Activated CD4-positive, CD25-positive, alpha-beta regulatory T cell treated with anti-CD3 and anti-CD28 coated beads, Interleukin-2, amount 50 U/mL, for 16 hours (primary cell): ENCODE data around the gene TRPC4AP.

Experiments used
- DNase-seq: peaks from one replicate; pipeline ENCODE4 v3.0.0-alpha.2; 2020; ENCODE audit warnings: low read depth, low spot score

The TRPC4AP gene

DNA sequence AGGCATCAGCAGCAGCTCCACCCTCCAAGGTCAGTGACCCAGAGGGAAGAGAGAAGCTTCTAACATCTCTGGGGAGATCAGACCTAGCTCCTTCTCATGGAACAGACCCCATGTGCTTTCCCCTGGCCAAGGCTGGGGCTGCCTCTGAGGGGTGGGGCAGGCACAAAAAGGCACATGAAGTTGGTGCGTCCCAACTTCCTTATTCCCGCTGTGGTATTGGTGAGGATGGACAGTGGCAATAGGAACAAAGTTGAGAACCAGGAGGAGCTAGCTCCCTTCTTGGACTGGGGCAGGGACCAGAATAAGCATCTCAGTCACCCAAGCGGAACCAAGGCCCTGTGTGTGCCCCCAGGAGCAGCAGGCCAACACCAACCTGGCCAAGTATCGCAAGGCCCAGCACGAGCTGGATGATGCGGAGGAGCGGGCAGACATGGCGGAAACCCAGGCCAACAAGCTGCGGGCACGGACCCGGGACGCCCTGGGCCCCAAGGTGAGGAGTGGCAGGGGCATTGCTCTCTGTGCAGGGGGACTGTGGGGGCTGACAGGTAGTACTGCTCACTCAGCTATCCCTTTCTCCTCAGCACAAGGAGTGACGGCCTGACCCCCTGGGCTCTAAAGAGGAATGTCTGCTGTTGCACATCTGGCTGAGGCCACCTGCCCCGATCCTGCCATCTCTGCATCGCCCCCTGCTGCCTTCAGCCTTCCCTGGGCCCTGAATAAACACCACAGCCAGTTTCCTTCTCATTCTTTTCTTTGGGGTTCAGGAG lies 90.8 kb downstream of the TRPC4AP start:
- DNase-seq = no peak

- DNase-seq = no peak
Observed at GRCh38 chr20:35000922-35001595, 91.5 kb downstream of the TRPC4AP start.

DNA sequence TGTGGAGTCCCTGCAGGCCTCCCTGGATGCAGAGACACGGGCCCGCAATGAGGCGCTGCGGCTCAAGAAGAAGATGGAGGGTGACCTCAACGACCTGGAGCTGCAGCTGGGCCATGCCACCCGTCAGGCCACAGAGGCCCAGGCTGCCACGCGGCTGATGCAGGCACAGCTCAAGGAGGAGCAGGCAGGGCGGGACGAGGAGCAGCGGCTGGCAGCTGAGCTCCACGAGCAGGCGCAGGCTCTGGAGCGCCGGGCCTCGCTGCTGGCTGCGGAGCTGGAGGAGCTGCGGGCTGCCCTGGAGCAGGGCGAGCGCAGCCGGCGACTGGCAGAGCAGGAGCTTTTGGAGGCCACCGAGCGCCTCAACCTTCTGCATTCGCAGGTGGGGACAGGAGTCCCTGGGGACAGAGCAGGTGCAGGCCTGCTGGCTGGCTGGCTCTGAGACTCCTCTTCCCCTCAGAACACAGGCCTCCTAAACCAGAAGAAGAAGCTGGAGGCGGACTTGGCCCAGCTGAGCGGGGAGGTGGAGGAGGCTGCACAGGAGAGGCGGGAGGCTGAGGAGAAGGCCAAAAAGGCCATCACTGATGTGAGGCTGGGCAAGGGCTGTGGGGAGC lies 92.2 kb downstream of the TRPC4AP start:
- DNase-seq = no peak

- DNase-seq = no peak
Observed at GRCh38 chr20:34999782-35000181, 92.8 kb downstream of the TRPC4AP start.

GRCh38 chr20:34999021-34999451 lies 93.6 kb downstream of the TRPC4AP start:
- no peak for DNase-seq

DNA sequence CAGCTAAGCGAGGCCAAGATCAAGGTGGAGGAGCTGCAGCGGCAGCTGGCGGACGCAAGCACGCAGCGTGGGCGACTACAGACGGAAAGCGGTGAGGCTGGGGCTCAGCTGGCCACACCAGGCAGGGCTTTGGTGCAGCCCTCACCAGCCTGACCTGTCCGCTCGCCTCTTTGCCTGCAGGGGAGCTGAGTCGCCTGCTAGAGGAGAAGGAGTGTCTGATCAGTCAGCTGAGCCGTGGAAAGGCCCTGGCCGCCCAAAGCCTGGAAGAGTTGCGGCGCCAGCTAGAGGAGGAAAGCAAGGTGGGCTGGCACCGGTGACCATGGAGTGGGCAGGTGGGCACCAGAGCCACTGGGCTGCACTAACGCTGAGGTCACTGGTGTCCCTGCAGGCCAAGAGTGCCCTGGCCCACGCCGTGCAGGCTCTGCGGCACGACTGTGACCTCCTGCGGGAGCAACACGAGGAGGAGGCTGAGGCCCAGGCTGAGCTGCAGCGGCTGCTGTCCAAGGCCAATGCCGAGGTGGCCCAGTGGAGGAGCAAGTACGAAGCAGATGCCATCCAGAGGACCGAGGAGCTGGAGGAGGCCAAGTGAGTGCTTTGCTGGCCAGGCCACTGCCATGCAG lies 94.2 kb downstream of the TRPC4AP start:
- DNase-seq = no peak

DNA sequence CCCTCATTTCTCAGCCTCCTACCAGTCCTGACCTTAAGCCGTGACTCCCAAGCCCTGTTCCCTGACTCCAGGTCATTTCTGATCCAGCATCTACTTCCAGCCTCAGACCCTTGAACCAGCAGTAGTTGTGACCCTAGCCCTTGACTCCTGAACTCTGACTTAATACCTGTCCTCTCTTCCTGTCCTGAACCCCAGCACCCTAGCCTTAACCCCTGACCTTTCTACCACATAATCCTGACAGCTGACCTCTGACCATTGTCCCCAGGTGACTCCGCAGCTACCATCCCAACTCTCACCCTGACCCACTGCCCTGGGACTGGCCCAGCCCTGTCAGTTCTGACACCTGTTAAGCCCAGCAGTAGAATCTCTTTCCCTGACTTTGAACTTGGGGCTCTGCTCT lies 94.8 kb downstream of the TRPC4AP start:
- DNase-seq = no peak

GRCh38 chr20:34997131-34997561 lies 95.5 kb downstream of the TRPC4AP start:
- no peak for DNase-seq

GRCh38 chr20:34996243-34997028 lies 96.2 kb downstream of the TRPC4AP start:
- DNase-seq = no peak

GRCh38 chr20:34995696-34996095 lies 96.9 kb downstream of the TRPC4AP start:
- no peak for DNase-seq

DNA sequence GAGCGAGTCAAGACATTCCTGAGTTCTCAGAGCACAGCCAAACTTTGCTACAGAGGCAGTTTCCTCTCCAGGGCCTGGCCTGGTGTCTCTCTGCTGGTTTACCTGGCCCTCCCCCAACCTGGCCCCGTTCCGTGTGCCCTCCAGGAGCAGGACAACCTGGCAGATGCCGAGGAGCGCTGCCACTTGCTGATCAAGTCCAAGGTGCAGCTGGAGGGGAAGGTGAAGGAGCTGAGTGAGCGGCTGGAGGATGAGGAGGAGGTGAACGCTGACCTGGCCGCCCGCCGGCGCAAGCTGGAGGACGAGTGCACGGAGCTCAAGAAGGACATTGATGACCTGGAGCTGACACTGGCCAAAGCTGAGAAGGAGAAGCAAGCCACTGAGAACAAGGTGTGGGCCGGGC lies 97.4 kb downstream of the TRPC4AP start:
- no peak for DNase-seq

DNA sequence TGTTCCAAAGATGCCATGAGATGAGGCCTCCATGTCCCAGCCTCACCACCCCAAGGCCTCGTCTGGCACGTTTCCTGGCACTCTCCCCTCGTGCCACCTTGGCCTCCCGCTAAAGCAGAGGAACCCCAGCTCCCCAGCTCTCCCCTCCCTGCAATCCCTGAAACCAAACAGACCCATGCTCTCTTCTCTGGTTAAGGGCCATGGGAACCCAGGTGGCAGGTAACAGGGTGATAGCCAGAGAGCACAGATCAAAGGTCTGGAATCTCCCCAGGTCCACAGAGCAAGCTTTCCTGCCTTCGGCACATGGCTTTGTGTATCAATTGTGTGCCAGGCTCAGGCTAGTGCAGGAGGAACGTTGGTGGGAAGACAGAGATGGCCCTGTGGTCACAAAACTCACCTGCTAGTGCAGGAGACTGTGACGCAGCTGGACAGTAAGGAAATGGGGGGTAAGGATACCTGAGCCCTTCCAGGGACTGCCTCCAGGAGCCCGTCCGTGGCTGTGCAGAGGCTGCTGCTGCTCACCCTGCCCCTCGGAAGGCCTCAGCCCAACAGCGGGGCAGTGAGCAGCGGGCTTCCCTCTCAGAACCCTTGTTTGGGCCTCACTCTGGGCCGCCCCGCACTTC lies 98.0 kb downstream of the TRPC4AP start:
- no peak for DNase-seq

- DNase-seq = no peak
Observed at GRCh38 chr20:34993941-34994508, 98.6 kb downstream of the TRPC4AP start.

- DNase-seq = no peak
Observed at GRCh38 chr20:34992751-34993417, 99.7 kb downstream of the TRPC4AP start.

GRCh38 chr20:34990661-34991214 lies 101.9 kb downstream of the TRPC4AP start:
- DNase-seq = no peak

GRCh38 chr20:34990231-34990630 lies 102.4 kb downstream of the TRPC4AP start:
- DNase-seq = no peak

- DNase-seq = no peak
Observed at GRCh38 chr20:34989670-34990069, 102.9 kb downstream of the TRPC4AP start.

DNA sequence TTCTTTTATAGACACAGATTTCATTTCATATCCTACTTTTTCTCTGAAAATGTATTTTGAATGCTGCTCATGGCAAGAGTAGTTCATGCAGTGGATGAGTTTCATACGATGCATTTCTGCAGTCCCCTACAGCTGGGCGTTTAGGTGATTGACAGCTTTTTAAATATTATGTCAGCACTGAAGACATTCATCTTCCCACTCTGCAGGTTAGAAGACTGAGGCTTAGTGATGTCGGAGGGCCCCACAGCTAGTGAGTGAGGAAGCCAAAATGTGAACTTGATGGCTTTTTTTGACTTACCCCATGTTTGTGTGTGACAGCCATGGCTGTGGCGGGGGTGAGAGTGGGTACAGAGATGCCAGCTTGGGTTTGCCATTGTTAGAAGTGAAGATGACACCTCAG lies 103.5 kb downstream of the TRPC4AP start:
- no peak for DNase-seq

DNA sequence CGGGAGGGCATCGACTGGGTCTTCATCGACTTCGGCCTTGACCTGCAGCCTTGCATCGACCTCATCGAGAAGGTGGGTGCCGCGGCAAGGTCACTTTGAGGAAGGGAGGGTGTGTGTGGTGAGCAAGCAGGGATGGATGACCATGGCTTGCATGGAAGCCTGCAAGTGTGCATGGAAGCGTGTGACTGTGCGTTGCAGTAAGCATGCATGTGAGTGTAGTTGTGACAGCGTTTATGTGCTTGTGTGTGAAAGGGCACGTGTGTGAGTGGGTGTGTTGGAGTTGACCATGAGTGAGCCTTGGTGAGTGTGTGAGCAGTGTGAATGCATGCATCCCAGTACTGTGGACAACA lies 104.4 kb downstream of the TRPC4AP start:
- no peak for DNase-seq
